K562 (cell line): ENCODE measurements around the gene PLXND1. TPM values are rescaled to one million over a fixed set of nuclear protein-coding genes. Genes with fewer than 3 reads are reported as not detected.

Experiments used
- ATAC-seq: fragments of 200-7000 bp; cut with Tn5 transposase; 3 replicates; pipeline ENCODE4 v1.9.1; 2020; ENCODE audit warnings: moderate library complexity
- BruUV-seq: library from RNA; stranded (reverse); fragments of 400-500 nt; replicated peaks from 2 replicates; lab custom pipeline; 2021; lab: Mats Ljungman, UMichigan
- CTCF ChIA-PET: fragments of 300-600 bp; formaldehyde crosslinking; extraction: SDS; loops from one replicate; lab custom pipeline; 2021; ENCODE audit warnings: low intra/inter-chr PET ratio; lab: Yijun Ruan, JAX
- POLR2A ChIA-PET: fragments of 300-600, 350-650 bp; sonication (Branson Sonifier 250); formaldehyde crosslinking; extraction: SDS; loops from one replicate; lab custom pipeline; 2021; ENCODE audit warnings: antibody characterized with exemption, inconsistent platforms; lab: Yijun Ruan, JAX
- DNase-seq, 4 experiments: peaks; one replicate each; pipeline versions ENCODE4 v3.0.0 to v3.0.0-alpha.2; 2011 to 2018; ENCODE audit warnings: low spot score in 3 of 4, mixed read lengths in 3 of 4; ENCODE audit errors: extremely low read depth in 1 of 4
- FAIRE-seq: peaks from 2 replicates; lab custom pipeline; 2011; peaks lifted over from hg19 to GRCh38; lab: Jason Lieb, UNC
- H2AFZ ChIP-seq: 2 replicates; pipeline ENCODE4 v1.6.0; 2011; ENCODE audit warnings: low read depth, low read length, control low read depth, inconsistent platforms
- H3K27ac ChIP-seq: fragments of 200-600 bp; 3 replicates; pipeline ENCODE4 v1.8.0; 2011; ENCODE audit warnings: low read depth, mild to moderate bottlenecking, control low read depth, inconsistent platforms, low read length, moderate library complexity, mixed read lengths; ENCODE audit errors: extremely low read depth
- H3K27me3 ChIP-seq, 2 experiments: fragments of 300-600 bp in 1 of 2; 2 replicates in 1 of 2; 3 replicates in 1 of 2; pipeline versions ENCODE4 v1.6.0 to v1.8.0; 2011; ENCODE audit warnings: inconsistent platforms in 2 of 2, low read length in 2 of 2, mild to moderate bottlenecking in 1 of 2, mixed read lengths in 1 of 2, moderate library complexity in 1 of 2; ENCODE audit not compliant: control insufficient read depth in 2 of 2, insufficient read depth in 2 of 2
- H3K36me3 ChIP-seq: fragments of 300-600 bp; 3 replicates; pipeline ENCODE4 v1.8.0; 2011; ENCODE audit warnings: mild to moderate bottlenecking, low read length, inconsistent platforms; ENCODE audit not compliant: control insufficient read depth, insufficient read depth
- H3K4me1 ChIP-seq, 2 experiments: fragments of 200-600 bp in 1 of 2; replicated peaks in 1 of 2; 2 replicates in 1 of 2; 3 replicates in 1 of 2; pipeline versions ENCODE4 v1.5.1 to v1.8.0; 2011; ENCODE audit warnings: inconsistent platforms in 2 of 2, low read length in 2 of 2, mild to moderate bottlenecking in 1 of 2, mixed read lengths in 1 of 2, moderate library complexity in 1 of 2; ENCODE audit not compliant: control insufficient read depth in 2 of 2, insufficient read depth in 2 of 2
- H3K4me2 ChIP-seq: 2 replicates; pipeline ENCODE4 v1.6.1; 2011; ENCODE audit warnings: low read length, control low read depth, inconsistent platforms, mixed read lengths; ENCODE audit not compliant: insufficient read depth
- H3K4me3 ChIP-seq: fragments of 200-600 bp; sonication (generic), shearing (Covaris generic); 2 replicates; pipeline ENCODE4 v1.5.1; 2016; ENCODE audit warnings: control low read depth, inconsistent platforms
- H3K79me2 ChIP-seq: fragments of 200-600 bp; 3 replicates; pipeline ENCODE4 v1.8.0; 2011; ENCODE audit warnings: low read length, inconsistent platforms; ENCODE audit not compliant: control insufficient read depth, insufficient read depth
- H3K9ac ChIP-seq, 2 experiments: 2 replicates each; pipeline versions ENCODE4 v1.6.0 to v1.6.1; 2011; ENCODE audit warnings: low read depth in 2 of 2, low read length in 2 of 2, control low read depth in 1 of 2, inconsistent platforms in 1 of 2, mild to moderate bottlenecking in 1 of 2, mixed read lengths in 1 of 2; ENCODE audit not compliant: insufficient read depth in 1 of 2
- H3K9me1 ChIP-seq: one replicate; pipeline ENCODE4 v1.6.0; 2011; ENCODE audit warnings: inconsistent platforms, mild to moderate bottlenecking, low read length, moderate library complexity; ENCODE audit not compliant: control insufficient read depth, insufficient read depth
- H3K9me3 ChIP-seq: replicated peaks from 2 replicates; pipeline ENCODE4 v1.5.1; 2011; ENCODE audit warnings: low read depth, low read length, inconsistent platforms; ENCODE audit not compliant: control insufficient read depth, insufficient read depth
- H4K20me1 ChIP-seq: replicated peaks from 2 replicates; pipeline ENCODE4 v1.6.1; 2011; ENCODE audit warnings: low read length, inconsistent platforms, mixed read lengths; ENCODE audit not compliant: control insufficient read depth, insufficient read depth
- ATF1 ChIP-seq, 2 experiments: fragments of 450-650 bp in 1 of 2; IDR thresholded peaks; 2 replicates each; pipeline ENCODE4 v1.6.1; 2016; ENCODE audit warnings: missing compliant biosample characterization in 1 of 2, missing genetic modification characterization in 1 of 2
- BRD4 ChIP-seq: fragments of 200-600 bp; sonication (generic); IDR thresholded peaks from 2 replicates; pipeline ENCODE4 v1.6.1; 2017; ENCODE audit warnings: inconsistent platforms
- CBX1 ChIP-seq: sonication (generic); IDR thresholded peaks from 2 replicates; pipeline ENCODE4 v1.6.1; 2016; ENCODE audit warnings: antibody characterized with exemption, low read depth, mild to moderate bottlenecking
- CHCHD3 ChIP-seq: fragments of 250-450 bp; sonication (Bioruptor Pico); IDR thresholded peaks from 2 replicates; pipeline ENCODE4 v2.1.2; 2022; ENCODE audit warnings: mild to moderate bottlenecking
- E2F6 ChIP-seq, 2 experiments: IDR thresholded peaks; 2 replicates each; pipeline ENCODE4 v1.6.1; 2011; ENCODE audit warnings: borderline replicate concordance in 1 of 2, control low read depth in 1 of 2, low read depth in 1 of 2, low read length in 1 of 2, mild to moderate bottlenecking in 1 of 2, mixed read lengths in 1 of 2, moderate library complexity in 1 of 2; ENCODE audit not compliant: insufficient read depth in 1 of 2, insufficient read length in 1 of 2, poor library complexity in 1 of 2, severe bottlenecking in 1 of 2; ENCODE audit errors: extremely low read depth in 1 of 2
- ETV5 ChIP-seq: sonication (generic); formaldehyde crosslinking; IDR thresholded peaks from 2 replicates; pipeline ENCODE4 v1.4.0; 2020; ENCODE audit warnings: low read depth, mild to moderate bottlenecking, missing genetic modification reagents
- KAT8 ChIP-seq: fragments of 450-650 bp; IDR thresholded peaks from 2 replicates; pipeline ENCODE4 v1.6.1; 2016; ENCODE audit warnings: low read depth, mild to moderate bottlenecking
- MTA2 ChIP-seq: fragments of 450-650 bp; IDR thresholded peaks from 2 replicates; pipeline ENCODE4 v1.6.1; 2016; ENCODE audit warnings: low read depth
- POLR2H ChIP-seq: IDR thresholded peaks from 2 replicates; pipeline ENCODE4 v1.6.1; 2016; ENCODE audit warnings: missing genetic modification characterization, low read depth, mild to moderate bottlenecking, control low read depth, missing compliant biosample characterization, moderate library complexity
- PPARD ChIP-seq: fragments of 250-450 bp; sonication (Bioruptor Pico); IDR thresholded peaks from 2 replicates; pipeline ENCODE4 v1.8.0; 2022; ENCODE audit warnings: inconsistent platforms, mild to moderate bottlenecking, moderate library complexity
- RBM17 ChIP-seq: fragments of 200-400 bp; formaldehyde crosslinking; IDR thresholded peaks from 2 replicates; pipeline ENCODE4 v1.6.1; 2017; ENCODE audit warnings: low read depth, mild to moderate bottlenecking, low read length, borderline replicate concordance
- TAF9B ChIP-seq: fragments of 450-650 bp; IDR thresholded peaks from 2 replicates; pipeline ENCODE4 v1.6.1; 2018; ENCODE audit warnings: mild to moderate bottlenecking; ENCODE audit not compliant: partially characterized antibody
- TRIM28 ChIP-seq: fragments of 450-650 bp; IDR thresholded peaks from 2 replicates; pipeline ENCODE4 v1.6.1; 2017
- YBX1 ChIP-seq: fragments of 450-650 bp; IDR thresholded peaks from 2 replicates; pipeline ENCODE4 v1.7.1; 2016; ENCODE audit warnings: mild to moderate bottlenecking
- ZBED1 ChIP-seq: IDR thresholded peaks from 2 replicates; pipeline ENCODE4 v1.6.1; 2014
- ZBTB49 ChIP-seq: sonication (generic); formaldehyde crosslinking; IDR thresholded peaks from 2 replicates; pipeline ENCODE4 v1.8.0; 2022; ENCODE audit warnings: missing genetic modification reagents, mild to moderate bottlenecking, borderline replicate concordance
- ZNF277 ChIP-seq: fragments of 250-450 bp; sonication (Bioruptor Pico); IDR thresholded peaks from 2 replicates; pipeline ENCODE4 v1.8.0; 2022; ENCODE audit warnings: inconsistent platforms, mild to moderate bottlenecking, moderate library complexity, borderline replicate concordance
- WGBS: fragments of 100-300 bp; shearing (Covaris generic); methylation state at CpG from one replicate; pipeline ENCODE4 v1.1.6; 2016; ENCODE audit warnings: low coverage, mixed read lengths; ENCODE audit not compliant: insufficient coverage; ENCODE audit errors: missing lambda C conversion rate; 5-methylcytosine and 5-hydroxymethylcytosine counted together
- in situ Hi-C: fragments of 300-500 bp; cut with MboI; formaldehyde crosslinking; loops from 4 replicates; pipeline ENCODE4 v1.15.0; 2018; ENCODE audit warnings: inconsistent platforms, mixed read lengths
- intact Hi-C: fragments of 100-400 bp; cut with micrococcal nuclease; formaldehyde crosslinking; loops from 2 replicates; pipeline ENCODE4 v1.14.2; 2022
- polyA plus RNA-seq, 8 experiments: library from polyadenylated mRNA; depleted of rRNA in 4 of 8; stranded (reverse) in 5 of 8; unstranded in 3 of 8; fragments of >200 nt; fragmentation: Nextera tagmentation in 2 of 8; fragmentation: Illumina TruSeq in 1 of 8; extraction: Ambion mirVana in 2 of 8; extraction: Trizol in 1 of 8; gene quantifications; 2 replicates each; pipeline versions ENCODE4 v1.2.1 to v1.2.3, GENCODE V29; 2011 to 2014; ENCODE audit warnings: inconsistent platforms in 1 of 8, missing spikeins in 1 of 8
- total RNA-seq, 7 experiments: library from RNA; depleted of rRNA in 6 of 7; stranded (reverse); fragments of >200 nt in 6 of 7; fragmentation: Illumina TruSeq in 2 of 7; extraction: Trizol in 2 of 7; gene quantifications; 2 replicates each; pipeline versions ENCODE4 v1.2.1 to v1.2.3, GENCODE V29; 2011 to 2021; ENCODE audit warnings: low replicate concordance in 1 of 7

The PLXND1 gene
- total and polyA plus RNA-seq, 9 of the 15 experiments (the other 6 are each of a cell fraction or from before 2014, with no cell fraction given) = 0.34 to 28.8 (median 14.0) TPM

GRCh38 chr3:129563332-129563731 is 43.1 kb downstream of the PLXND1 start:
- Histone ChIP-seq H3K4me3 (no peak overlapping the region), H3K27ac (no peak overlapping the region), H3K9ac (no peak overlapping the region), H3K4me2 (no peak overlapping the region), H3K36me3 (peaks cover 21% of the 10 kb centered on the region; the same call in 1 of the 3 replicates), H3K27me3 (no peaks in the 10 kb centered on the region), H4K20me1 (no peaks in the 10 kb centered on the region), H2AFZ (no peak overlapping the region), H3K9me3 (no peaks in the 10 kb centered on the region), H3K4me1 (peaks cover 0 to 33% of the 10 kb centered on the region in 2 experiments; a peak in 3 of 5 replicates), H3K9me1 (no peaks in the 10 kb centered on the region), H3K79me2 (no peaks in the 10 kb centered on the region)
- intact Hi-C loops (no loop called here), in situ Hi-C loops (no loop called here)
- DNase-seq = no peak
- no peak for ATAC-seq
- ChIA-PET POLR2A (no interaction called here), CTCF (no interaction called here)
- BruUV-seq = no TSS peak
- FAIRE-seq = no peak
- 83% methylated on average over 7 of the region's 12 CpGs for WGBS
- no peak for TF ChIP-seq TRIM28
- no peak for TF ChIP-seq KAT8
- TF ChIP-seq RBM17 = no peak
- no peak for TF ChIP-seq MTA2
- TF ChIP-seq ATF1 (CRISPR knock-in tag; IDR thresholded peaks at IDR 0.05) = no peak
- no peak for TF ChIP-seq ATF1 (tag; IDR thresholded peaks at IDR 0.05)
- TF ChIP-seq BRD4 = no peak
- TF ChIP-seq PPARD (CRISPR knock-in tag) = no peak
- no peak for TF ChIP-seq CBX1
- no peak for TF ChIP-seq E2F6 (IDR thresholded peaks at IDR 0.05; ENCODE audit: borderline replicate concordance in 1 of 2, extremely low read depth in 1 of 2, insufficient read depth in 1 of 2, insufficient read length in 1 of 2, low read depth in 1 of 2, low read length in 1 of 2, poor library complexity in 1 of 2, severe bottlenecking in 1 of 2)
- TF ChIP-seq ZBED1 = no peak
- no peak for TF ChIP-seq ZNF277
- TF ChIP-seq YBX1 = no peak
- no peak for TF ChIP-seq CHCHD3 (CRISPR knock-in tag)
- no peak for TF ChIP-seq TAF9B
- TF ChIP-seq ETV5 (CRISPR knock-in tag) = no peak
- no peak for TF ChIP-seq ZBTB49 (CRISPR knock-in tag)
- no peak for TF ChIP-seq POLR2H (tag)
